Caco-2 (cell line): ENCODE data around the gene CEP112. TPM values are rescaled to one million over a fixed set of nuclear protein-coding genes. Genes with fewer than 3 reads are reported as not detected.

ENCODE experiments used
- BruUV-seq: library from RNA; stranded (reverse); fragments of 400-500 nt; replicated peaks from 2 replicates; lab custom pipeline; 2021; lab: Mats Ljungman, UMichigan
- CTCF ChIA-PET: fragments of 300-600 bp; sonication (Branson Sonifier 250); formaldehyde crosslinking; loops from one replicate; lab custom pipeline; 2022; ENCODE audit warnings: antibody characterized with exemption; lab: Charles Lee
- POLR2A ChIA-PET: fragments of 300-600 bp; sonication (Branson Sonifier 250); formaldehyde crosslinking; loops from one replicate; lab custom pipeline; 2022; ENCODE audit warnings: antibody characterized with exemption; lab: Charles Lee
- DNase-seq, 2 experiments: peaks; one replicate each; pipeline versions ENCODE4 v3.0.0 to v3.0.0-alpha.2; 2020 to 2022
- H3K27me3 ChIP-seq: replicated peaks from 2 replicates; pipeline ENCODE4 v1.6.0; 2011; ENCODE audit warnings: low read length; ENCODE audit not compliant: control insufficient read depth, insufficient read depth
- H3K36me3 ChIP-seq: 2 replicates; pipeline ENCODE4 v1.5.1; 2011; ENCODE audit warnings: low read length; ENCODE audit not compliant: control insufficient read depth, insufficient read depth
- H3K4me1 ChIP-seq: fragments of 250-450 bp; sonication (Bioruptor Pico); 2 replicates; pipeline ENCODE4 v1.5.1; 2020; ENCODE audit warnings: mild to moderate bottlenecking
- H3K4me3 ChIP-seq: 2 replicates; pipeline ENCODE4 v1.5.1; 2011; ENCODE audit warnings: low read depth, mild to moderate bottlenecking, control low read depth, low read length
- H3K9me3 ChIP-seq: fragments of 250-450 bp; sonication (Bioruptor Pico); 2 replicates; pipeline ENCODE4 v1.5.1; 2020; ENCODE audit warnings: mild to moderate bottlenecking, moderate library complexity
- H3K27ac Mint-ChIP-seq: one replicate; pipeline ENCODE4 v1.8.0; 2022; ENCODE audit warnings: mixed read lengths; ENCODE audit not compliant: unreplicated experiment
- H3K27me3 Mint-ChIP-seq: one replicate; pipeline ENCODE4 v1.8.0; 2022; ENCODE audit warnings: mixed read lengths; ENCODE audit not compliant: insufficient read depth, unreplicated experiment
- H3K36me3 Mint-ChIP-seq: one replicate; pipeline ENCODE4 v1.8.0; 2022; ENCODE audit warnings: mild to moderate bottlenecking, mixed read lengths; ENCODE audit not compliant: insufficient read depth, unreplicated experiment
- H3K4me1 Mint-ChIP-seq: one replicate; pipeline ENCODE4 v1.8.0; 2022; ENCODE audit warnings: low read depth, mixed read lengths; ENCODE audit not compliant: unreplicated experiment
- H3K4me3 Mint-ChIP-seq: one replicate; pipeline ENCODE4 v1.8.0; 2022; ENCODE audit warnings: mild to moderate bottlenecking, moderate library complexity, mixed read lengths; ENCODE audit not compliant: unreplicated experiment
- H3K9me3 Mint-ChIP-seq: one replicate; pipeline ENCODE4 v1.8.0; 2022; ENCODE audit warnings: mixed read lengths; ENCODE audit not compliant: unreplicated experiment
- CTCF ChIP-seq, 2 experiments: fragments of 200-600 bp in 1 of 2; IDR thresholded peaks; 1 replicate in 1 of 2; 2 replicates in 1 of 2; pipeline versions ENCODE4 v1.5.1 to v1.8.0; 2011 to 2022; ENCODE audit warnings: antibody characterized with exemption in 1 of 2, control low read depth in 1 of 2, inconsistent platforms in 1 of 2, low read depth in 1 of 2, low read length in 1 of 2, mild to moderate bottlenecking in 1 of 2, moderate library complexity in 1 of 2; ENCODE audit not compliant: insufficient read depth in 1 of 2, severe bottlenecking in 1 of 2, unreplicated experiment in 1 of 2
- intact Hi-C: fragments of 100-400 bp; cut with micrococcal nuclease; formaldehyde crosslinking; loops from one replicate; pipeline ENCODE4 v1.10.0; 2022; ENCODE audit not compliant: unreplicated experiment
- total RNA-seq: library from RNA; stranded (reverse); gene quantifications from 2 replicates; pipeline ENCODE4 v1.2.3, GENCODE V29; 2022

The CEP112 gene
- total RNA-seq, 1 experiment from 2014 or later, result 4.7 TPM

GRCh38 chr17:65918916-65919315, 273.0 kb downstream of the CEP112 start:
- Histone ChIP-seq H3K4me1 (no peaks in the 10 kb centered on the region), H3K4me3 (no peak overlapping the region), H3K27me3 (no peaks in the 10 kb centered on the region; the same call in 1 of the 2 replicates), H3K9me3 (no peaks in the 10 kb centered on the region), H3K36me3 (no peaks in the 10 kb centered on the region)
- no TSS peak for BruUV-seq
- H3K27me3 Mint-ChIP-seq, result peaks cover 5% of the 10 kb centered on the region
- no peak overlapping the region for H3K4me3 Mint-ChIP-seq
- H3K9me3 Mint-ChIP-seq, result no peaks in the 10 kb centered on the region
- H3K36me3 Mint-ChIP-seq, result no peaks in the 10 kb centered on the region
- CTCF ChIA-PET, result interaction anchor here (0.6 kb wide), 1 partner anchor 338 kb away, joined by 3 read pairs; no protein-coding TSS in a partner anchor
- POLR2A ChIA-PET, result no interaction called here
- peak in 1 of 2 experiments; percentile 16 for DNase-seq
- TF ChIP-seq CTCF (IDR thresholded peaks at IDR 0.05; ENCODE audit: insufficient read depth in 1 of 2, low read depth in 1 of 2, low read length in 1 of 2, severe bottlenecking in 1 of 2, unreplicated experiment in 1 of 2), result peak; percentile 17 to 32
- intact Hi-C loops, result no loop called here
- H3K27ac Mint-ChIP-seq, result no peak overlapping the region
- H3K4me1 Mint-ChIP-seq, result no peaks in the 10 kb centered on the region

- Histone ChIP-seq H3K36me3 (no peaks in the 10 kb centered on the region), H3K9me3 (no peaks in the 10 kb centered on the region), H3K4me3 (no peak overlapping the region), H3K27me3 (no peaks in the 10 kb centered on the region; the same call in 1 of the 2 replicates), H3K4me1 (no peaks in the 10 kb centered on the region)
- no peaks in the 10 kb centered on the region for H3K9me3 Mint-ChIP-seq
- DNase-seq, result no peak
- no peak overlapping the region for H3K4me3 Mint-ChIP-seq
- BruUV-seq, result no TSS peak
- POLR2A ChIA-PET, result no interaction called here
- no peak for TF ChIP-seq CTCF (IDR thresholded peaks at IDR 0.05; ENCODE audit: insufficient read depth in 1 of 2, low read depth in 1 of 2, low read length in 1 of 2, severe bottlenecking in 1 of 2, unreplicated experiment in 1 of 2)
- peaks cover 5% of the 10 kb centered on the region for H3K27me3 Mint-ChIP-seq
- intact Hi-C loops, result no loop called here
- no peaks in the 10 kb centered on the region for H3K4me1 Mint-ChIP-seq
- CTCF ChIA-PET, result no interaction called here
- no peak overlapping the region for H3K27ac Mint-ChIP-seq
- no peaks in the 10 kb centered on the region for H3K36me3 Mint-ChIP-seq
Observed at GRCh38 chr17:65918500-65918899, 273.4 kb downstream of the CEP112 start.

GRCh38 chr17:65917560-65917959, 274.4 kb downstream of the CEP112 start:
- Mint-ChIP-seq H3K27ac (no peak overlapping the region), H3K4me1 (no peaks in the 10 kb centered on the region), H3K27me3 (peaks cover 5% of the 10 kb centered on the region), H3K9me3 (no peaks in the 10 kb centered on the region), H3K4me3 (no peak overlapping the region), H3K36me3 (no peaks in the 10 kb centered on the region)
- TF ChIP-seq CTCF (IDR thresholded peaks at IDR 0.05; ENCODE audit: insufficient read depth in 1 of 2, low read depth in 1 of 2, low read length in 1 of 2, severe bottlenecking in 1 of 2, unreplicated experiment in 1 of 2), result no peak
- Histone ChIP-seq H3K4me3 (no peak overlapping the region), H3K4me1 (no peaks in the 10 kb centered on the region), H3K36me3 (no peaks in the 10 kb centered on the region), H3K9me3 (no peaks in the 10 kb centered on the region), H3K27me3 (no peaks in the 10 kb centered on the region; the same call in 1 of the 2 replicates)
- intact Hi-C loops, result no loop called here
- ChIA-PET POLR2A (no interaction called here), CTCF (no interaction called here)
- DNase-seq, result no peak
- BruUV-seq, result no TSS peak
